PC-3 (cell line): Measurements from ENCODE around the gene ICOSLG.

ENCODE experiments used
- CTCF ChIP-seq: fragments of 300-600 bp; sonication (generic); conservative IDR thresholded peaks from 2 replicates; pipeline ENCODE4 v1.5.1; 2017; ENCODE audit warnings: antibody characterized with exemption, low read depth, mild to moderate bottlenecking, low read length
- EZH2 ChIP-seq: fragments of 300-600 bp; sonication (generic); IDR thresholded peaks from one replicate; pipeline ENCODE4 v1.6.1; 2017; ENCODE audit warnings: antibody characterized with exemption, mild to moderate bottlenecking, low read length; ENCODE audit not compliant: unreplicated experiment
- EZH2phosphoT487 ChIP-seq: fragments of 300-600 bp; sonication (generic); IDR thresholded peaks from 2 replicates; pipeline ENCODE4 v1.6.1; 2018; ENCODE audit warnings: mild to moderate bottlenecking, antibody characterized with exemption, low read length, borderline replicate concordance

- no peak for TF ChIP-seq CTCF
- TF ChIP-seq EZH2phosphoT487: no peak
- TF ChIP-seq EZH2: no peak
These were observed 14.8 kb upstream of the ICOSLG start for GRCh38 chr21:44255511-44255981.
